MCF 10A (cell line): Measurements from ENCODE around the gene ALDH1B1. TPM values are rescaled to one million over a fixed set of nuclear protein-coding genes. Genes with fewer than 3 reads are reported as not detected.

Source experiments
- BruUV-seq: library from RNA; stranded (reverse); fragments of 400-500 nt; replicated peaks from 2 replicates; lab custom pipeline; 2021; lab: Mats Ljungman, UMichigan
- CTCF ChIA-PET: fragments of 300-600 bp; sonication (Branson Sonifier 250); formaldehyde crosslinking; extraction: SDS; loops from one replicate; lab custom pipeline; 2021; ENCODE audit warnings: antibody characterized with exemption, inconsistent platforms; lab: Yijun Ruan, JAX
- POLR2A ChIA-PET: fragments of 300-600, 350-650 bp; sonication (Branson Sonifier 250); formaldehyde crosslinking; extraction: SDS; loops from one replicate; lab custom pipeline; 2020; ENCODE audit warnings: antibody characterized with exemption, inconsistent platforms; lab: Yijun Ruan, JAX
- DNase-seq: peaks from one replicate; pipeline ENCODE4 v3.0.0-alpha.2; 2018; ENCODE audit not compliant: unreplicated experiment
- H3K27ac Mint-ChIP-seq: one replicate; pipeline ENCODE4 v1.8.0; 2022; ENCODE audit warnings: mild to moderate bottlenecking, low read depth, mixed read lengths; ENCODE audit not compliant: unreplicated experiment
- H3K27me3 Mint-ChIP-seq: one replicate; pipeline ENCODE4 v1.8.0; 2022; ENCODE audit warnings: mixed read lengths; ENCODE audit not compliant: insufficient read depth, unreplicated experiment
- H3K36me3 Mint-ChIP-seq: one replicate; pipeline ENCODE4 v1.8.0; 2022; ENCODE audit warnings: mild to moderate bottlenecking, moderate library complexity, mixed read lengths; ENCODE audit not compliant: insufficient read depth, unreplicated experiment
- H3K4me1 Mint-ChIP-seq: one replicate; pipeline ENCODE4 v1.8.0; 2022; ENCODE audit warnings: mixed read lengths; ENCODE audit not compliant: insufficient read depth, unreplicated experiment
- H3K4me3 Mint-ChIP-seq: one replicate; pipeline ENCODE4 v1.8.0; 2022; ENCODE audit warnings: mild to moderate bottlenecking, moderate library complexity, mixed read lengths; ENCODE audit not compliant: unreplicated experiment
- H3K9me3 Mint-ChIP-seq: one replicate; pipeline ENCODE4 v1.8.0; 2022; ENCODE audit warnings: mixed read lengths; ENCODE audit not compliant: unreplicated experiment
- CTCF ChIP-seq: fragments of 200-600 bp; IDR thresholded peaks from one replicate; pipeline ENCODE4 v1.8.0; 2022; ENCODE audit warnings: antibody characterized with exemption, mild to moderate bottlenecking; ENCODE audit not compliant: unreplicated experiment
- intact Hi-C: fragments of 100-400 bp; cut with micrococcal nuclease; formaldehyde crosslinking; loops from 2 replicates; pipeline ENCODE4 v1.14.1; 2022
- total RNA-seq: library from RNA; stranded (reverse); gene quantifications from 2 replicates; pipeline ENCODE4 v1.2.3, GENCODE V29; 2022

The ALDH1B1 gene
- total RNA-seq, 1 experiment from 2014 or later, result 26.2 TPM

- H3K36me3 Mint-ChIP-seq, result no peaks in the 10 kb centered on the region
These were observed 19.5 kb upstream of the ALDH1B1 start for GRCh38 chr9:38372762-38373619.

GRCh38 chr9:38373679-38374078 is 18.8 kb upstream of the ALDH1B1 start:
- TF ChIP-seq CTCF, result no peak
- H3K27me3 Mint-ChIP-seq, result peaks cover 12% of the 10 kb centered on the region
- no peaks in the 10 kb centered on the region for H3K9me3 Mint-ChIP-seq
- ChIA-PET POLR2A (no interaction called here), CTCF (no interaction called here)
- intact Hi-C loops, result no loop called here
- H3K27ac Mint-ChIP-seq, result no peak overlapping the region
- BruUV-seq, result no TSS peak
- no peak overlapping the region for H3K4me3 Mint-ChIP-seq
- no peaks in the 10 kb centered on the region for H3K36me3 Mint-ChIP-seq
- DNase-seq, result no peak
- H3K4me1 Mint-ChIP-seq, result no peaks in the 10 kb centered on the region

More at GRCh38 chr9:38372762-38373619, 19.5 kb upstream of the ALDH1B1 start:
- H3K27ac Mint-ChIP-seq, result no peak overlapping the region
- TF ChIP-seq CTCF, result no peak
- BruUV-seq, result no TSS peak
- H3K9me3 Mint-ChIP-seq, result no peaks in the 10 kb centered on the region
- POLR2A ChIA-PET, result interaction anchor here (1.1 kb wide), 1 partner anchor 20 kb away, joined by 4 read pairs; no protein-coding TSS in a partner anchor
- H3K4me3 Mint-ChIP-seq, result no peak overlapping the region
- DNase-seq, result no peak
- CTCF ChIA-PET, result interaction anchor here (0.7 to 1.6 kb wide), 5 partner anchors 10 to 451 kb away, joined by 3 to 8 read pairs (median 3); no protein-coding TSS in a partner anchor
- intact Hi-C loops, result no loop called here
- H3K4me1 Mint-ChIP-seq, result no peaks in the 10 kb centered on the region
- peaks cover 12% of the 10 kb centered on the region for H3K27me3 Mint-ChIP-seq

- no peak for DNase-seq
- BruUV-seq, result no TSS peak
- intact Hi-C loops, result no loop called here
These were observed 17.5 kb upstream of the ALDH1B1 start for GRCh38 chr9:38374847-38375571.

More at GRCh38 chr9:38374847-38375571, 17.5 kb upstream of the ALDH1B1 start:
- ChIA-PET POLR2A (no interaction called here), CTCF (interaction anchor here (0.8 to 1.6 kb wide), 5 partner anchors 12 to 454 kb away, joined by 3 to 5 read pairs (median 4); no protein-coding TSS in a partner anchor)
- no peaks in the 10 kb centered on the region for H3K9me3 Mint-ChIP-seq
- no peaks in the 10 kb centered on the region for H3K36me3 Mint-ChIP-seq
- peaks cover 12% of the 10 kb centered on the region for H3K27me3 Mint-ChIP-seq
- H3K27ac Mint-ChIP-seq, result no peak overlapping the region
- no peak for TF ChIP-seq CTCF
- H3K4me3 Mint-ChIP-seq, result no peak overlapping the region
- no peaks in the 10 kb centered on the region for H3K4me1 Mint-ChIP-seq
